Measurements from ENCODE around the gene FLNB. TPM values are rescaled to one million over a fixed set of nuclear protein-coding genes. Genes with fewer than 3 reads are reported as not detected.
A peak's percentile ranks its signal among the peaks of the same experiment; 100 is the strongest.

FLNB gene
- total and polyA plus RNA-seq, 10 of the 15 experiments (the other 5 are each of a cell fraction or from before 2014, with no cell fraction given): 13.6 to 51.8 (median 26.4) TPM

GRCh38 chr3:58029842-58030584, 21.8 kb downstream of the FLNB start:
- Histone ChIP-seq H3K4me2 (ENCODE audit: control insufficient read depth, insufficient read depth) (no peak overlapping the region), H3K36me3 (ENCODE audit: control insufficient read depth in 2 of 2, insufficient read depth in 2 of 2, low read length in 1 of 2) (no peaks in the 10 kb centered on the region), H3K4me1 (ENCODE audit: control insufficient read depth, insufficient read depth, low read length) (peaks cover 20% of the 10 kb centered on the region), H3K9ac (ENCODE audit: control insufficient read depth, insufficient read depth, low read length) (no peak overlapping the region), H3K4me3 (no peak overlapping the region), H4K20me1 (ENCODE audit: control insufficient read depth, insufficient read depth) (no peaks in the 10 kb centered on the region), H3K27me3 (replicated peaks in 1 of 2; ENCODE audit: control insufficient read depth in 2 of 2, insufficient read depth in 2 of 2, low read length in 1 of 2) (no peaks in the 10 kb centered on the region), H3K9me3 (replicated peaks; ENCODE audit: control insufficient read depth, insufficient read depth, low read length) (no peaks in the 10 kb centered on the region), H3K27ac (ENCODE audit: control insufficient read depth, insufficient read depth) (no peak overlapping the region), H3K79me2 (ENCODE audit: control insufficient read depth, insufficient read depth, low read length) (no peaks in the 10 kb centered on the region; the same call in none of the 2 replicates), H2AFZ (ENCODE audit: control insufficient read depth, low read depth, low read length) (no peak overlapping the region)
- WGBS (ENCODE audit: insufficient coverage, insufficient replicate concordance, low lambda C conversion rate, missing lambda C conversion rate): 94% methylated on average over 5 of the region's 5 CpGs
- ChIA-PET CTCF (interaction anchor here (0.6 to 5.5 kb wide), 9 partner anchors 9 to 429 kb away, joined by 3 to 28 read pairs (median 3); partner anchors contain the start of gene FLNB), SMC1A (ENCODE audit: uncharacterized antibody, unreplicated experiment) (interaction anchor here (1.0 to 4.4 kb wide), 8 partner anchors 9 to 86 kb away, joined by 3 to 35 read pairs (median 4); partner anchors contain the start of gene FLNB), POLR2A (interaction anchor here (0.6 to 8.6 kb wide), 5 partner anchors 10 to 49 kb away, joined by 3 to 75 read pairs (median 6); no protein-coding TSS in a partner anchor), RAD21 (ENCODE audit: unreplicated experiment) (interaction anchor here (0.6 to 13.0 kb wide), 6 partner anchors 9 to 53 kb away, joined by 3 to 110 read pairs (median 4); partner anchors contain the start of gene FLNB)
- FAIRE-seq (no peak), ATAC-seq (no peak), DNase-seq (ENCODE audit: low read depth, low spot score) (no peak)
- TF ChIP-seq SPI1 (IDR thresholded peaks at IDR 0.05; ENCODE audit: borderline replicate concordance, insufficient read depth, low read depth, low read length): peak; percentile 4; the same call in 1 of the 2 replicates
- peak; percentile 61; the same call in 1 of the 2 replicates for TF ChIP-seq ATF7 (IDR thresholded peaks at IDR 0.05; ENCODE audit: low read depth)
- TF ChIP-seq PAX8 (IDR thresholded peaks at IDR 0.05): no peak
- no peak for TF ChIP-seq MYC (IDR thresholded peaks at IDR 0.05; ENCODE audit: insufficient read depth, insufficient read length, insufficient replicate concordance, low read length, severe bottlenecking)
- no peak for TF ChIP-seq RAD21 (IDR thresholded peaks at IDR 0.05; ENCODE audit: insufficient read depth, low read depth, low read length)
- BruUV-seq (replicated peaks): no TSS peak
- in situ Hi-C loops (cut with MboI): no loop called here
- intact Hi-C loops (cut with micrococcal nuclease; ENCODE audit: unreplicated experiment): no loop called here

All from GM12878 (cell line).